Activated CD4-positive, CD25-positive, alpha-beta regulatory T cell treated with anti-CD3 and anti-CD28 coated beads, Interleukin-2, amount 50 U/mL, for 72 hours (primary cell): ENCODE data around the gene NUP58.

Experiments used
- DNase-seq: peaks from one replicate; pipeline ENCODE4 v3.0.0; 2021

Gene NUP58, protein sequence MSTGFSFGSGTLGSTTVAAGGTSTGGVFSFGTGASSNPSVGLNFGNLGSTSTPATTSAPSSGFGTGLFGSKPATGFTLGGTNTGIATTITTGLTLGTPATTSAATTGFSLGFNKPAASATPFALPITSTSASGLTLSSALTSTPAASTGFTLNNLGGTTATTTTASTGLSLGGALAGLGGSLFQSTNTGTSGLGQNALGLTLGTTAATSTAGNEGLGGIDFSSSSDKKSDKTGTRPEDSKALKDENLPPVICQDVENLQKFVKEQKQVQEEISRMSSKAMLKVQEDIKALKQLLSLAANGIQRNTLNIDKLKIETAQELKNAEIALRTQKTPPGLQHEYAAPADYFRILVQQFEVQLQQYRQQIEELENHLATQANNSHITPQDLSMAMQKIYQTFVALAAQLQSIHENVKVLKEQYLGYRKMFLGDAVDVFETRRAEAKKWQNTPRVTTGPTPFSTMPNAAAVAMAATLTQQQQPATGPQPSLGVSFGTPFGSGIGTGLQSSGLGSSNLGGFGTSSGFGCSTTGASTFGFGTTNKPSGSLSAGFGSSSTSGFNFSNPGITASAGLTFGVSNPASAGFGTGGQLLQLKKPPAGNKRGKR

DNA sequence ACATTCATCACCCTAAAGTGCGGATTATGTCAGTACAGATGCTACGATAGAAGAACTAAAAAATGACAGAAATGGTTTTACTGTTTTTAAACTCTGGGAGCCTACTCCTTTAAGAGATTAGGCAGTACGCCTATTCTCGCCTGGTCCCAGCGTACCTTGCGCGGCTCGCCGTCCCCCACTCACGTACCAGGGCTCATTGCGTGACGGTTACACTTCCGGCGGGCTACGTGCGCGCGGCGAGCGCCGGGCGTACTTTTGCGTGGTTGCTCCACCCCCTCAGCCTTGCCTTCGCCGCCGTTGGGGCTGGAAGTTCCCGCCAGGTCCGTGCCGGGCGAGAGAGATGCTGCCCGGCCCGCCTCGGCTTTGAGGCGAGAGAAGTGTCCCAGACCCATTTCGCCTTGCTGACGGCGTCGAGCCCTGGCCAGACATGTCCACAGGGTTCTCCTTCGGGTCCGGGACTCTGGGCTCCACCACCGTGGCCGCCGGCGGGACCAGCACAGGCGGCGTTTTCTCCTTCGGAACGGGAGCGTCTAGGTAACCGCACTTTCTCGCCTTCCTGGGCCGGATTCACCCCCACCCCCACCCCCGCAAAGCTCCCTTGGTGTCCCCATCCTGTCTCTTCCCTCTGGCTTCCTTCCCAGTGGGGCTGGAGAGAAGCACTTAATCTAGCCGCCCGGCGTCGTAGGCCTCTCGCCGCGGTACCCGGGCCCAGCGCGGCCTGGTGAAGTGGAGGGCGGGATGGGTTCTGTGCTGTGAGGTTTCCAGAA, at the start of gene NUP58:
NUP58 (plus strand) TSS at position 279 of the 767 bp plus-strand sequence; CDS start at position 428, 149 bp downstream.
- DNase-seq, result peak; percentile 92

DNA sequence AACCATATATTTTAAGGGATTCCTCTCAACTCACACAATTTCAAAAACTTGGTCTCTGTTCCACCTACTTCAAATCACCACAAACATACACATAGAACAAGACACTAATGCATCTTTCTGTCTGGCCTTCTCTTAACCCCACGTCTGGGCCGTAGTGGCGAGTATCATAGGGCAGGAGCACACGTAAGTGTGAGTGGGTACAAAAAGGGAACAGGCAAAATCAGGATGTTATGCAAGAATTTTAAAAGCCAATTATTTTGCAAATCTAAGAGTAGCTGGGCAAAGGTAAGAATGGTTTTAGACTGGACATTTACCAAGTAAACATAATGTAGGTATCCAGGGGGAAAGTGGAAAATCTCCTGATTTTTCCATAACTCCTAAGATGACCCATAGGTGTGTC, 49.2 kb upstream of the NUP58 start:
- no peak for DNase-seq

DNA sequence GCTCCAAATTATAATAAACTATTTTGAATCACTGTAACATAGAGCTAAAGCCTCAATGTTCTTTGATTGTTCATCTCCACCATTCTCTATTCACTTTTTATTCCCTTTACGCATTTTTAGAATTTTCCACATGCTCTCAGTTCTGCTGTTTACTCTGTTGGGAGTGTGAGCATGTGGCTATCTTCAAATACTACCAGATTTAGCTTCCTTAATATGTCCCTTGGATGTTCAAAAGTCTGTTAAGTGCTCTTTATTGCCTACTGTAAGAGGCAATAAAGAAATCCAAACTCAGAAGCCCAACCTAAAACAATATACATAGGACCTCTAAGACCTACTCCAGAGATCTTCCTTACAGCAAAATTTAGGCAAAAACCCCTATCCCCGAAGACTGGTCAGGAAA, 48.7 kb upstream of the NUP58 start:
- DNase-seq, result no peak

DNA sequence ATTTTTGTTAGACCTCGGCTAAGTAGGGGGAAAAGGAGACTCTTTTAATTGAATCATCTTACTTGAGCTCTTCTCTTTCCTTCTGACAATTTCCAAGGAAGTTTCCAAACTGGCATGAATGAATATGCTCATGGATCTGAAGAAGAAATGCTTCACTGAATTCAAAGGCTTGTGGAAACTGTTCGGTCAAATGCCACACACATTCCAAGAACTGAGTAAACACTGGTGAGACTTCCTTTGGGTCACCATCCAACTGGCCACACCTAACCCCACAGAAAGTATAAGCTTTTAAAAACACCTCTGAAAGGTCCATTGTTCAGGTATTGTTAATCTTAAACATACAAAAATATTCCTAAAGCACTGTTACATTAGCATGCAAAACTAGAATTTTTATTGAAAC, 47.7 kb upstream of the NUP58 start:
- DNase-seq, result no peak

DNA sequence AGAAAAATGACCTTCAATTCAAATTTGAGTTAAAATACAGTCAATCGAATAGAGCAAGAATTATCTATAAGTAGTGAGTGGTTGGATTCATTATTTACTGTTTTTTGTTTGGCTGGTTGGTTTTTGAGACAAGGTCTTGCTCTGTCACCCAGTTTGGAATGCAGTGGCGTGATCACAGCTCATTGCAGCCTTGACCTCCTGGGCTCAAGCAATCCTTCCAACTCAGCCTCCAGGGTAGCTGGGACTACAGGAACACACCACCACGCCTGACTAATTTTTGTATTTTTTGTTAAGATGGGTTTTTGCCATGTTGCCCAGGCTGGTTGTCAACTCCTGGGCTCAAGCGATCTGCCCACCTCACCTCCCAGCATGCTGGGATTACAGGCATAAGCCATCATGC, 39.2 kb upstream of the NUP58 start:
- no peak for DNase-seq

DNA sequence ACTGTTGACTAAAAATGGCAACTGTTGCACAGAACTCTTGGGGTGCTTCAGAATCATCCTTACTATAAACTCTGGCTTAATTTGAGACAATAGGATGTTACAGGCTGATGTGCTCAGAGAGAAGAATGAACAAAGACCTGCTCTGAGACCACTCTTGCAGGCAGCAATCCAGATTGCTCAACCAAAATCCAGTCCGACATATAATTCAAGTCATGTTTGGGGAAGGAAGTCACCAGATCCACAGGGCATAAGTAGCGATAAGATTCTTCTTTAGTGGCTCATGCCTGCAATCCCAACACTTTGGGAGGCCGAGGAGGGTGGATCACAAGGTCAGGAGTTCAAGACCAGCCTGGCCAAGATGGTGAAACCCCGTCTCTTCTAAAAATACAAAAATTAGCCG, 34.7 kb upstream of the NUP58 start:
- no peak for DNase-seq

DNA sequence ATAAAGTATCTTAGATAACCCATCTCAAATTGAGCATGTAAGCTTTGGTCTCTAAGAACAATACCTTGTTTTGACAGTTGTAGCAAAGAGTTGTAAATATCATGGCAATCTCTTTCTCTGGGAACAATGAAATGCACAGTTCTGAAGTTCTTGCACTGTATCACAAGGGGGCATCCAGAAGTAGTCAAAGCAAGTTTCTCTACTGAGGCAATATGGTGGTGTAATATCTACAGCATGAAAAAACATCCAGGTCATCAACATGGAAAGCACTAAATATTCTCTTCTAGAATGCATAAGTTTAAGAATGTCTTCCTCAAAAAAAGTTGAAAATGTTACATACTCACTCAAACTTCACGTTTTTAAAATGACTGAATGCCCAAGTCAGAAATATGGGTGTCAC, 33.7 kb upstream of the NUP58 start:
- DNase-seq, result no peak

DNA sequence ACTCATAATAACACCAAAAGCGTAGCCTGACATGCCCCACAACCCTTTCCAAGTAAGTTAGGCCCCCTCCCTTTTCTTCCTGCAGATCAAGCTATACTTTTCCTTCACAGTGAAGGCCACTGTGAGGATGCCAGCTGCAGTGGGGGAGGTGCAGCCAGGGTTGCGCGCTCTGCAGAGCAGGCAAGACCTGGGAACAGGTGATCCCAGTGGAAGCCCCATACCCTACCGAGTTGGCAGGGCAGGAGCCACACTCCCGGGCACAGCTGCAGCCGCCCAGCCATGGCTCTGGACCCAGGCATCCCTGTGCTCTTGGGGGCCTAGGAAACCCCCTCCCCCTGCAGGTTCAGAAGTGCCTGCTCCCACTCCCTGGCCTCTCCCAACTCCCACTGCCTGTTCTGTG, 32.9 kb upstream of the NUP58 start:
- DNase-seq, result no peak

DNA sequence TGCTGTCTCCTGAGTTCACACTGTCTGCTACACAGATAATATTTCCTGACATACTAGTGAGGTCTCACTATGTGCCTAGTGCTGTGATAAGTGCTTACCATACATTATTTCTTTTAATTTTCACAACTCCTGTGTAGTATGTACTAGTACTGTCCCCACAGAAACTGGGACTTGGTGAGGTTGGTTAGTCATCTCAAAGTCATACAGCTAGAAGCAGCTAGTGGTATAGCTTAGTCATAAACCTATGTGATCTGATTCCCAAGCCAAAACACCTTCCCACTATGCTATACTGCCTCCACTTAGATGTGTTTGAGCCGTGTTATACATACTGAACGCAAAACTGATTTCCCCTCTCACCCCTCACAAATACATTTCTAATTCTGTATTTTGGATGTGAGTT, 24.7 kb upstream of the NUP58 start:
- DNase-seq, result no peak

DNA sequence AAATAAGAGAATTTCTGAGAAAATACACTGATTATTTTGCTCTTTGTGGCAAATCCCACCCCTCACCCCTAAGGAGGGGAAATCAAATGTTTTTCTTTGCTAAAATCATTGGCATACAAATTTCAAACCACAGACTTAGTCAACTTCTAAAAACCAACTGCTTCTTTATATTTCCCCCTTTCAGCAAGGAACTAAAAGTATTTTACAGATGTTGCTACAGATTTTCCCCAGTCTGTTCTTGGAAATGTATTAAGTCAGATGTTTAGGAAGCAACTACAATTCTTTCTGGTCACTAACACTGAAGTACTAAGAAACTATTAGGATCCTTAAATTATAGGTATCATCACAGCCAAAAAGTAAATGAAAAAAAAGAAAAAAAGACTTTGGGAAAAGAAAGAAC, 21.0 kb upstream of the NUP58 start:
- DNase-seq, result no peak

DNA sequence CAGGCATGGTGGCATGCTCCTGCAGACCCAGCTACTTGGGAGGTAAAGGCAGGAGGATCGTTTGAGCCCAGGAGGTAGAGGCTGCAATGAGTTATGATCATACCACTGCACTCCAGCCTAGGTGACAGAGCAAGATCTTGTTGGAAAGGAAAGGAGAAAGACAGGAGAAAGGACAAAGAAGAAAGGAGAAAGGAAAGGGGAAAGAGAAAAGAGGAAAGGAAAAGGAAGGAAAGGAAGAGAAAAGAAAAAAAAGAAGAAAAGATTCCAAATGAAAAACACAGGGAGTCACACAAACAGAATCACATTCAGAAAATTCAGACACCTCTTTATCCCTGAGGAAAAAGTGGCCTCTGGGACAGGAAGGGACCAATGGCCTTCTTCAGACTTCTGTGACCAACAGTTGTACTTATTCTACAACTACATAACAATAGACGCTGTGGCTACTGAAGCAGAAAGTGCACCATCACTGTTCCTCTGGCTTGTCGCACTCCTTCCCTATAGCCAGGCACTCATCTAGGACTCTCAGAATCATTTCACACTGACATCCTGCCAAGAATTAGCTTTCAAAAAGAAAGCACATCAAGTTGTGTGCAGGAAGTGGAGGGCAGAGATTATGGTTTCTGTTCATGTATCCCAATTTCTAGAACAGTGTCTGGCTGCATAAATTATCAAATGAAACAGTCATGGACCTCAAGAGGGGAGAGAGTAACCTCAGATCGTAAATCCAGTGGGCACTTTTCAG, 20.1 kb upstream of the NUP58 start:
- no peak for DNase-seq

DNA sequence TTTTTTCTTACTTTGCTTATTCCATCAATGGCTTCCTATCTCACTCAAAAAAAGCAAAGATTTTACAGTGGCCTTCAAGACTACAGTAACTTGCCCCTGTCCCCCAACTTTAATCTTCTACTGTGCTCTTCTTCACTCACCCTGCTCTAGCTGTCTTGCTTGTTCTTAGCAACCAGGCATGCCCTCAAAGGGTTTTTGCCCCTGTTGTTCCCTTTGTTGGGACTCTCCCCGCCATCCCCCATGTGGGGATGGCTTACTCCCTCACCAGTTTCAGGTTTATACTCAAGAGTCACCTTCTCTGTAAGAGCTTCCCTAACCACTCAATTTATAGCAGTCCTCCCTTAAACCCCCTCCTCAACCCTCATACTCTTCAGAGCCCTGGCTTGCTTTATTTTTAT, 19.5 kb upstream of the NUP58 start:
- peak; percentile 38 for DNase-seq

DNA sequence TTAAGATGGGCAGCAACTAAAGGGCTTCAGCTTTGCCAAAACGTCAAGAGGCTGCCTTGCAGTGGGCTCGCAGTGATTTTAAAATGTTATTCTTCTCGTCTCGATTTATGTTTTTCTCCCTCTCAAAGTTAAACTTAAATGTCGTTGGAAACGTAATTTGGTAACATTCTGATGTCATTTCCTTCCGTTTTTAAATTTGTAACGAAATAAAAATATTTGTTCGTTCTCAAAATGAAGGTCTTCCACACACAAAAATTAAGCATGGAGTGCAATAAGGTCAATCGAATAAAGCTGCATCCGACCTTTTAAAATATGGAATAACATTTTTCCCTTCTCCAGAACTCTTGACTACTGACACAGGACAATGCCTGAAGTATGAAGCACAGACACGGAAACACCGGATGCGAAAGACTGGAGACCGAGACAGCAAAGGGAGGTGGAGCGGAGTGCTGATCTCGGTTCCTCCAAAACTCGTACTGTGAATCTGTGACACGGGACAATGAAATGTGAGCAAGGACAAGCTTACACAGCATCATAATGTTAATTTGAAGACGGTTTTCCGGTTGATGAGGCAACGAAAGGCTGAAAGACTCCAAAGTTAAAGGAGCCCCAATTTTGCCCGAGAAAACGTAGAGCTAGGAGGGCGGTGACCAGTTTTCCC, 15.0 kb upstream of the NUP58 start:
- DNase-seq, result no peak

DNA sequence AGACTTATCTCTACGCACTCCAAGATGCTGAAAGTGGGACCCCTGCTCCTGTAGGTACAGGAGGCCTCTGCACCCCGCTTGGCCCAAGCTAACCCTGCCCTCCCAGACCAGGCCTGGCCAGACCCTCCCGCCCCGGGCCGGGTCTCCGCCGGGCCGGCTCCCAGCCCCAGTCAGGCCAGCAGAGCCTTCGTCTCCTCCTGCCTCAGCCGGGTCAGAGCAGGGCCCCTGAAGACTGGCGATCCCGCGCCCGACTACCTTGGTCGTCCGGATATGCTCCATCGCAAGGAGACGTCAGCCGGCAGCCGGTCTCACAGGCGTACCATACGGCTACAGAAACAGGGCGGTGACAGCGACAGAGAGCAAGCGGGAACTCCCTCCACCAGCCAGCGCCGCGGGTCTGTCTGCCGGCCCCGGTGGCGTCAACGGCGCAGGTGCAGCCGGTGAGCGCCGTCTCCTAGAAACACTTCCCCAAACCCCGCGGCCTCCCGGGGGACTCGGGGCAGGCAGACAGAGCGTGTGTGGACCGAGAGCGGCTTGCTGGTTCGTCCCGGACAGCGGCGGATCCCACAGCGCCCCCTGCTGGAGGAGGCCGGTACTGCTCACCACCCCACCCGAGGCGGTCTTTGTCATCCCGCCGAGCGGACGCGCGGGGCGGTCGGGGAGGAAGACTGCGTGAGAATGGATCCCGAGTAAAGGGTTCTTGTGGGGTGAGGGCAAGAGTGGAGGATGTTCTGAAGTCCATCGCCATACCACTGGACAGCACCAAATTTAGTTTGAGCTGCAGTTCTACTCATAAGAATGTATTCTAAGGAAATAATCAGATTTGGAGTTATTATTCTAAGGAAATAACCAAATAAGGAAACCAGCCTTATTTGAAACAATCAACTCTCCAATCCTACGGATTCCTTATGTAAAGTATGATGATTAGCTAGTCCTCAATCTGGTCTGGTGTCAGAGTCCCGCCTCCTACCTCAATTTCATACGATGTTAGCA, 14.2 kb upstream of the NUP58 start, which contains the start of gene MTMR6:
MTMR6 (minus strand) TSS at position 520 of the 993 bp plus-strand sequence; CDS start at position 279, 241 bp downstream.
- peak; percentile 99 for DNase-seq

DNA sequence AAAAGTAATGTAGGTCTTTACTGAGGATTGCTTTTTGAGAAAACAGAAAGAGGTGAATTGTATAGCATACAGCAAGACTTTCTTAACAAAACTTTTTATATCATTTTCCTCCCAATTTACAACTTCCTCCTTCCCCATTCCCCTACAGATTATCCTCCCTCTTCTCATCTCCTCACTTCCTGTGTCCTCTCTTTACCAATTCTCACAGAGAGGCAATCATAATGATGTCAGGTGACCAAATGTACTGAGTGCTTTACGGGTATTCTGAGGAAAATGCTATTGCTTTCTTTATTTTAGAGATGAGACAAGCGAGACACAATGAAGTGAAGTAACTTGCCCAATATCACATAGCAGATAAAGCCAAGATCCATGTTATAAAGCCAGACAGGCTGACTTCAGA, 12.5 kb upstream of the NUP58 start:
- DNase-seq, result no peak

DNA sequence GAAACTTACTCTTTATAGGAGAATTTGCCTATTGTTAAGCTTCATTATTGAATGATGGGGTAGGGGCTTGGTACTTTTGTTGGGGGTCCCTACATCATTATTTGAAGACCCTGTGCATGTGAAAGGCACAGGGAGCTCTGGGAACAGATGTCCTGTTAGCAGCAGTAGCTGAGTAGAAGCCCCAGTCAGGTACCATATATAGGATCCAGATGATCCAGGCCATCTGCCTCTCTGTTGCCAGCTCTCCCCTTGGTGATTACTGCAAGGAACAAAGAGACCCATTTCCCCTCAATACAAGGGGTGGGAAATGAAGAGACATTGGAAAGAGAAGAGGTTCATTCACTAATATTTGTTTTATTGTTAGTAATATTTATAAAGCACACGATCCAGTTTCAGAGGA, 9.7 kb upstream of the NUP58 start:
- DNase-seq, result no peak

DNA sequence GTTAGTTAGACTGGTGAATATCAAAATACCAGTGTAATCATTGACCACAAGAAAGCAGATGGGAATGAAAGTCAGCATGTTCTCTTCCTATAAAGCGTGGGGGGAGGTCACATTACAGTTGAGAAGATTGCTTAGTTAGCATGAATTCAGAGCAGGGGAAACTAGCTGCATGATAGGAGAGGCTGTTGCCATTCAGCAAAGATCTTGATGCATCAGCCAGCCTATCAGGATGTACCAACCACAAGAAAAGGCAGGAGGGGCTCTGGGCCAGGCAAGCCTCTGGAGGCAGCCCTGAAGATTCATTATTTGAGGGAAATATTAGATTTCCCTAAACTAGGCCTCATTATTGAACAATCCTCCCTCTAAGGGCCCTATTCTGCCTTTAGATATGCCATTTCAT, 9.1 kb upstream of the NUP58 start:
- no peak for DNase-seq

DNA sequence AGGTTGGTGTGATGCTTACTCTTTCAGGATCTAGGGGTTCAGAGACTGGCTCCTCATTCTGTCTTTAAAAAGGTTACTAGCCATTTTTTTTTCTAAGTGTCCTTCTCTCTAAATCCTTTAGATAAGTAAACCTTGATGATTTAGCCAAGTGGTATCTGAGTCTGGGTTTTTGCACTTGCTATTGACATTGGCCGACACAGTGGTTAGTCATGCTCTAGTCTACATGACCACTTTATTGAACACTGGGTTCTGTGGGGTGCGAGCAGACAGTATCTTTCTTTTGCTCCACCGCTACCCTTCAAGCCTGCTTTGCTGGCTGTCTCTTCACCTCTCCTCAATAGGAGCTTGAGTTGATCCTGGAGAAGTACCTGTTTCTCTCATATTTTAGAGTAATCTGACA, 6.2 kb upstream of the NUP58 start:
- DNase-seq, result no peak

DNA sequence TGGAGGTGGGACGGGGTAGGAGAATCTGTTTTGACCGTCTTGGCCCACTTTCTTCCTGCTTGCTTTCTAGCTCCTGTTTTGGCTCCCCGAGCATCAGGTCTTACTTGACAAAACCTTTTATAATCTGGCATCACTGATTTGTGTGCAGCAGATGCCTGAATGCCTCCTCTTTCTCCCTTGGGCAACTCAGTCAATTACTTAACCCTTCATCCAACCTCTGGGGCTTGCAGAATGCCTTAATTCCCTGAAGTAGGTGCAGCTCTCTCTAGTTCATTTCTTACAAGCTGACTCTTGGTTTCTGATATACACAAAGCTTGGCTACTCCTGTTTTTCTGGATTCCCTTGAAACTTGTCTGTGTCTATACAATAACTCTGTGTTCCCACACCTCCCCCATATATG, 5.7 kb upstream of the NUP58 start:
- DNase-seq, result no peak

DNA sequence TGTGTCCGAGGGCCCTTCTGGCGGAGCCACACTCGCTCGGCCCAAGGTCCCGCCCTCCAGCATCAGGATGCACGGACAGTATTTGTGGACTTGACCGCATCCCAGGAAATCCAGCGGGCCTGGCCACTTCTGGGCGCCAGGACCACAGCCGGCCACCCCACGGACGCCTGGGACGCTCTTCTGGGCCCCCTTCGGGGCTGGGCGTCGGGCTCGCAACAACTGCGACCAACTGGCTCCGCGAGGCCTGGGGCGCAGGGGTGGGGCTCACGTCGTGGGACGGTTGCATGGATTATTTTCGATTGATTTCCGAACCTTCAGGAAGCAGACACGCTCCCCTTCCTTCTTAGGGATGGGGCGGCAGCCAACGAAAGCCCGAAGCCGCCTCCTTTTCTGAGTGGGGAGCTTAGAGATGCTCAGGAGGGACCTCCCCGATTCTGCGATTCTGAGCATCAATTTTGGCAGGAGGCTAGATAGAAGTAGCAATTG, 521 bp upstream of the NUP58 start:
- DNase-seq, result peak; percentile 54

DNA sequence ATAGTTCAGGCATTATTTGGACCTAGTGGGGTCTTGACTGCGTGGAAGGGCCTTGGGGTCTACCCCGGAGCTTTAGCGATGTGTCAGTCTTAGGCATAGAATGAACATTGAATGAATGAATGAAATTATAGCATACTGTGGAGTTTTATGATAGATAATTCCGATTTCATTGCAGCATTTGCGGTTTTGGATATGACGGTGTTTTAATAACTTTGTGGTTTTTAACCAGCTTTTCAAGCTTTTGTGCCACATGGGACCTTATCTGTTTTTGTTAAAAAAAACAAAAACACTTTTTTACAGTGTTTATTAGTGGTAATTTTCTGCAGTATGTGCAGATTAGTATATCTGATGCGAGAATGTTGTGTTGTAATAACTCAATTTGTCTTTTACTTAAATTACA, 696 bp downstream of the NUP58 start:
- DNase-seq, result no peak
